GM18909 (cell line): ENCODE data around the gene MRE11.
"Not testable (repeated sequence)": the region's sequence is repeated elsewhere in the genome, so short reads cannot be mapped to it uniquely, and the experiment has no call there.

ENCODE experiments used
- ATAC-seq: cut with Tn5 transposase; IDR thresholded peaks from one replicate; pipeline ENCODE4 v1.9.1; 2021; ENCODE audit warnings: mild to moderate bottlenecking; ENCODE audit not compliant: unreplicated experiment, poor library complexity

The MRE11 gene

GRCh38 chr11:94433049-94433448 lies 60.6 kb downstream of the MRE11 start:
- no peak for ATAC-seq

GRCh38 chr11:94424662-94425061 lies 69.0 kb downstream of the MRE11 start:
- no peak for ATAC-seq

GRCh38 chr11:94424011-94424410 lies 69.6 kb downstream of the MRE11 start:
- no peak for ATAC-seq

- no peak for ATAC-seq
Observed at GRCh38 chr11:94423507-94423906, 70.1 kb downstream of the MRE11 start.

- ATAC-seq, result no peak
Observed at GRCh38 chr11:94418123-94418765, 75.4 kb downstream of the MRE11 start.

GRCh38 chr11:94417386-94417987 lies 76.2 kb downstream of the MRE11 start:
- ATAC-seq, result no peak

GRCh38 chr11:94405062-94405833 lies 88.4 kb downstream of the MRE11 start:
- ATAC-seq, result no peak

GRCh38 chr11:94402355-94402754 lies 91.3 kb downstream of the MRE11 start:
- ATAC-seq, result no peak

GRCh38 chr11:94401773-94402265 lies 91.8 kb downstream of the MRE11 start:
- ATAC-seq, result no peak

- ATAC-seq, result no peak
Observed at GRCh38 chr11:94400839-94401772, 92.5 kb downstream of the MRE11 start, which contains the start of gene GPR83. GPR83 (minus strand) TSS chr11:94401419; CDS start chr11:94401247, 172 bp downstream.

- no peak for ATAC-seq
Observed at GRCh38 chr11:94400457-94400838, 93.2 kb downstream of the MRE11 start.

GRCh38 chr11:94400050-94400449 lies 93.6 kb downstream of the MRE11 start:
- no peak for ATAC-seq

- no peak for ATAC-seq
Observed at GRCh38 chr11:94398101-94398500, 95.5 kb downstream of the MRE11 start.

- ATAC-seq, result no peak
Observed at GRCh38 chr11:94396282-94396681, 97.4 kb downstream of the MRE11 start.

GRCh38 chr11:94391937-94392336 lies 101.7 kb downstream of the MRE11 start:
- not testable (repeated sequence) for ATAC-seq

- no peak for ATAC-seq
Observed at GRCh38 chr11:94379613-94380012, 114.0 kb downstream of the MRE11 start.

GRCh38 chr11:94376841-94377240 lies 116.8 kb downstream of the MRE11 start:
- no peak for ATAC-seq

GRCh38 chr11:94370576-94370975 lies 123.1 kb downstream of the MRE11 start:
- not testable (repeated sequence) for ATAC-seq
